Ovary (tissue), 9 donors: ENCODE results near the gene CRISPLD2. TPM values are rescaled to one million over a fixed set of nuclear protein-coding genes. Genes with fewer than 3 reads are reported as not detected.

Experiments
- DNase-seq, 5 donors: peaks; one replicate each; pipeline ENCODE4 v3.0.0-alpha.2; 2019 to 2020
- H3K27ac ChIP-seq, 2 donors: fragments of 200-600 bp; one replicate each; pipeline versions ENCODE4 v1.5.1 to v1.8.0; 2019 to 2022
- H3K27me3 ChIP-seq: fragments of 200-600 bp; one replicate; pipeline ENCODE4 v1.8.0; 2022
- H3K36me3 ChIP-seq: fragments of 200-600 bp; sonication (generic); one replicate; pipeline ENCODE4 v1.5.1; 2019
- H3K4me1 ChIP-seq: one replicate; pipeline ENCODE4 v1.8.1; 2013; ENCODE audit warnings: mild to moderate bottlenecking, moderate library complexity; ENCODE audit not compliant: insufficient read depth
- H3K4me3 ChIP-seq: fragments of 200-600 bp; sonication (generic); one replicate; pipeline ENCODE4 v1.5.1; 2017
- H3K9me3 ChIP-seq, 2 donors: fragments of 200-600 bp in 1 of 2; sonication (generic) in 1 of 2; one replicate each; pipeline versions ENCODE4 v1.5.1 to v1.8.1; 2013 to 2019; ENCODE audit warnings: mild to moderate bottlenecking in 1 of 2, moderate library complexity in 1 of 2
- EP300 ChIP-seq: sonication (generic); formaldehyde crosslinking; IDR thresholded peaks from one replicate; pipeline ENCODE4 v1.6.1; 2017; ENCODE audit warnings: antibody characterized with exemption
- POLR2A ChIP-seq: fragments of 450-650 bp; IDR thresholded peaks from one replicate; pipeline ENCODE4 v1.6.1; 2017; ENCODE audit warnings: antibody characterized with exemption, mild to moderate bottlenecking, moderate library complexity
- WGBS, 3 donors: extraction: QIAGEN DNeasy Blood & Tissue Kit in 1 of 3; methylation state at CpG; one replicate each; pipeline versions ENCODE4 v1.1.5 to v1.1.7; 2013 to 2017; 5-methylcytosine and 5-hydroxymethylcytosine counted together
- intact Hi-C, 4 donors: fragments of 100-400 bp; cut with DNase I; formaldehyde crosslinking; loops; one replicate each; pipeline versions ENCODE4 v1.11.0 to v1.15.1; 2022 to 2023
- polyA plus RNA-seq, 2 donors: library from polyadenylated mRNA; stranded (reverse); fragments of 200-250 nt in 1 of 2; fragments of 350-450 nt in 1 of 2; fragmentation: Illumina TruSeq in 1 of 2; extraction: RNeasy Lipid Tissue Mini Kit (QIAGEN cat#74804) in 1 of 2; gene quantifications; one replicate each; pipeline ENCODE4 v1.2.3, GENCODE V29; 2013 to 2014
- total RNA-seq, 7 donors: library from RNA; depleted of rRNA in 2 of 7; stranded (reverse); fragments of >200 nt in 2 of 7; fragmentation: NEBNext Ultra II Directional in 3 of 7; extraction: Animal tissue kit (Norgen Biotek cat#: 25700) in 3 of 7; gene quantifications; one replicate each; pipeline versions ENCODE4 v1.1.0 to v1.2.4, GENCODE V29; 2016 to 2023
- TF ChIP-seq, protein P1 (sequence below), 3 donors: fragments of 450-650 bp in 2 of 3; fragments of 200-600 bp in 1 of 3; IDR thresholded peaks; one replicate each; pipeline versions ENCODE4 v1.5.1 to v1.8.0; 2016 to 2022; ENCODE audit warnings: antibody characterized with exemption in 3 of 3, mild to moderate bottlenecking in 1 of 3
- donor health status: DM: no; HTN: no; CAD: no; lungs with moderate emphysema.
- donor health status: DM: no; HTN: no; CAD: no.
- donor health status: Bipolar disorder and iron deficiency.
- donor health status: DM: yes; HTN: yes; CAD: no.
- donor health status: DM: no; HTN: no; CAD: no.
- donor health status: DM: yes; HTN: yes; CAD: no.

CRISPLD2 gene
- total and polyA plus RNA-seq, 9 donors = 53.2 to 333 (median 111) TPM

- Histone ChIP-seq H3K4me3 (no peak overlapping the region), H3K27ac (peak overlapping the region; percentile 36 to 69), H3K36me3 (no peaks in the 10 kb centered on the region), H3K9me3 (no peaks in the 10 kb centered on the region), H3K27me3 (no peaks in the 10 kb centered on the region), H3K4me1 (peaks cover 37% of the 10 kb centered on the region)
- 32 to 38% (median 35%) methylated on average over 34 of the region's 34 CpGs for WGBS, 3 donors
- intact Hi-C loops = loop anchor here in 1 of 4 donors (5.0 kb wide), 1 partner anchor 91 kb away; no protein-coding TSS in a partner anchor
- TF ChIP-seq EP300 (no peak), POLR2A (no peak)
- TF ChIP-seq, protein P1, sequence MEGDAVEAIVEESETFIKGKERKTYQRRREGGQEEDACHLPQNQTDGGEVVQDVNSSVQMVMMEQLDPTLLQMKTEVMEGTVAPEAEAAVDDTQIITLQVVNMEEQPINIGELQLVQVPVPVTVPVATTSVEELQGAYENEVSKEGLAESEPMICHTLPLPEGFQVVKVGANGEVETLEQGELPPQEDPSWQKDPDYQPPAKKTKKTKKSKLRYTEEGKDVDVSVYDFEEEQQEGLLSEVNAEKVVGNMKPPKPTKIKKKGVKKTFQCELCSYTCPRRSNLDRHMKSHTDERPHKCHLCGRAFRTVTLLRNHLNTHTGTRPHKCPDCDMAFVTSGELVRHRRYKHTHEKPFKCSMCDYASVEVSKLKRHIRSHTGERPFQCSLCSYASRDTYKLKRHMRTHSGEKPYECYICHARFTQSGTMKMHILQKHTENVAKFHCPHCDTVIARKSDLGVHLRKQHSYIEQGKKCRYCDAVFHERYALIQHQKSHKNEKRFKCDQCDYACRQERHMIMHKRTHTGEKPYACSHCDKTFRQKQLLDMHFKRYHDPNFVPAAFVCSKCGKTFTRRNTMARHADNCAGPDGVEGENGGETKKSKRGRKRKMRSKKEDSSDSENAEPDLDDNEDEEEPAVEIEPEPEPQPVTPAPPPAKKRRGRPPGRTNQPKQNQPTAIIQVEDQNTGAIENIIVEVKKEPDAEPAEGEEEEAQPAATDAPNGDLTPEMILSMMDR (IDR thresholded peaks at IDR 0.05) = no peak
- DNase-seq = peak; percentile 64 to 87 (median 69)
These were observed 108.1 kb downstream of the CRISPLD2 start for GRCh38 chr16:84927621-84928591.

- peak; percentile 75 to 86 (median 80) for DNase-seq
- Histone ChIP-seq H3K4me1 (peaks cover 40% of the 10 kb centered on the region), H3K27ac (peak overlapping the region; percentile 36 to 69), H3K9me3 (no peaks in the 10 kb centered on the region), H3K4me3 (no peak overlapping the region), H3K27me3 (no peaks in the 10 kb centered on the region), H3K36me3 (no peaks in the 10 kb centered on the region)
- 10 to 17% (median 12%) methylated on average over 16 of the region's 16 CpGs for WGBS, 3 donors
- intact Hi-C loops = loop anchor here in 1 of 4 donors (5.0 kb wide), 1 partner anchor 92 kb away; no protein-coding TSS in a partner anchor
- TF ChIP-seq, protein P1 (IDR thresholded peaks at IDR 0.05) = no peak
- TF ChIP-seq EP300 = no peak
- TF ChIP-seq POLR2A = no peak
These were observed 109.1 kb downstream of the CRISPLD2 start for GRCh38 chr16:84928679-84929420.

DNA sequence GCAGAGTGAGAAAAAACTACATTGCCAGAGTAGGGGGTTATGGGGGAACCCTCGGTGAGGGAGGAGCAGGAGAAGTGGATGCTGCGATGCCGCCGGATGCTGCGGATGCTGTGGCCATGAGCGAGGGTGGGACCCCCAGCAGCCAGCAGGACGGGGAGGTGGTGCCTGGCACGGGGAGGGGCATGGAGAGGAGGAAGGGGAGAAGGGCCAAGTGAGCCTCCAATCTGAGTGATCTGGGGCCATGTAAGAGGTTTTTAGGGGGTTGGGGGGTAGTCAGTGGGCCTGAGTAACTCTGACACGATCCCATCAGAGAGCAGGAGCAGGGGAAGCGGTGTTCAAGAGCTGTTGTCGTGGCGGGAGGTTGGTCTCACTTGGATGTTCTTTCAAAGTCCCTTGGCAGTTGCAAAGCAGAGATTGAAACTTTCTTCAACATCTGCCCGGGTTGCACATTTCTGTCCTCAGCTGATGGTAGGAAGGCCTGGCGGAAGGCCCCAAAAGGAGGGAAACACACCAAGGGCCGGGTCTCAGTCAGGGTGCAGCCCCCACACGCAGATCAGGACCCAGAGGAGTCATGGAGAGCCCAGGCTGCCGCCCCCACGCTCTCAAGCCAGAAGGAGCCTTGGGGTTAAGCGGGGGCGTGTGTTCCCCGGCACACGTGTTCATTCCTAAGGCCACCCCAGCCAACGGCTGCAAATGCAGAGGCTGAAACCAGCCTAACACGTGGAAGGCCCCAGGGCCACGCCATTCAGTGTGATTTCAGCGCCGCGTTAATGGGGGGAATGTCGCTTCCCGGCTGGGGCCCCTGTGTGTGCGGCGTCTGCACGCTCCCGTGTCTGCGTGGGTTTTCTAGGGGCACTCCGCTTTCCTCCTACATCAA lies 109.9 kb downstream of the CRISPLD2 start:
- intact Hi-C loops = loop anchor here in 1 of 4 donors (5.0 kb wide), 1 partner anchor 92 kb away; no protein-coding TSS in a partner anchor
- no peak for TF ChIP-seq EP300
- TF ChIP-seq, protein P1 (IDR thresholded peaks at IDR 0.05) = no peak
- TF ChIP-seq POLR2A = no peak
- peak in 4 of 5 donors; percentile 60 to 82 (median 66) for DNase-seq

More for the DNA sequence above, 109.9 kb downstream of the CRISPLD2 start:
- Histone ChIP-seq H3K9me3 (no peaks in the 10 kb centered on the region), H3K36me3 (no peaks in the 10 kb centered on the region), H3K27me3 (no peaks in the 10 kb centered on the region), H3K4me3 (no peak overlapping the region), H3K27ac (peak overlapping the region in 1 of 2 donors; percentile 69), H3K4me1 (peaks cover 40% of the 10 kb centered on the region)
- 35 to 41% (median 39%) methylated on average over 36 of the region's 36 CpGs for WGBS, 3 donors
